Measurements from ENCODE around the gene PHB1. TPM values are rescaled to one million over a fixed set of nuclear protein-coding genes. Genes with fewer than 3 reads are reported as not detected.
"Not testable (repeated sequence)": the region's sequence is repeated elsewhere in the genome, so short reads cannot be mapped to it uniquely, and the experiment has no call there.

The PHB1 gene
- total RNA-seq, 2 experiments from 2014 or later = 441 to 451 TPM

GRCh38 chr17:49402706-49403105 lies 12.0 kb downstream of the PHB1 start:
- no peak overlapping the region for H3K4me3 Mint-ChIP-seq

DNA sequence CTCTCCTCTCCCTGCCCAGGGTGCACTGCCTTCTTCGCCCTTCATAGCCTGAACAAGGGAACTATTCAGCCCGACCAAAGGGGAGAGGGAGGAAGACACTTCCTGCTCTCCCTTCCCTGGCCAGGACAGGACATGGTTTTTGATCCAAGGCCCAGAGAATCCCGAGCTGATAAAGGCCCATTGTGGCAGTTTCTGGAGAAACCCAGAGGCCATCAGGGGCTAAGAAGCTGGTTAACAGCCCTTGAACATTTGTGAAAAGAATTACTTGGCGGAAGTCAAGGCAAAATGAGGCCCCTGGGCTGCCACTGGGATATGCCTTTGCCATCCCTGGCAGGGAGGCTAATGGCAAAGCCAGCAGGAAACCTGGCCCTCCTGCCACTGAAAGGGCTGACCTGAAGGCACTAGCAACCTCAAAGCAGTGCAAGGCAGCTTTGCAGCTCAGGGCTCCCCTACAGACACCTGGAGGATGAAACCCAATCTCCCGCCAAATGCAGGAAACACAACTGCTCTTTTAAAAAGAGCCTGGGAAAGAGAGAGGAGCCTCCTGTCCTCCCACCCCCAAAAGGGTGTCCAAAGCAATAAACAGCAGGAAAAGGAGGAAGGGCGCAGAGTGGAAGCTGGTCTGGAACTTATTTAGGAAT lies 12.6 kb downstream of the PHB1 start:
- no peak overlapping the region for H3K27ac Mint-ChIP-seq
- DNase-seq = no peak

More at GRCh38 chr17:49402706-49403105, 12.0 kb downstream of the PHB1 start:
- DNase-seq = no peak
- Mint-ChIP-seq H3K9me3 (no peaks in the 10 kb centered on the region), H3K27me3 (no peaks in the 10 kb centered on the region), H3K36me3 (peaks cover 33% of the 10 kb centered on the region), H3K4me1 (peaks cover 28% of the 10 kb centered on the region), H3K27ac (no peak overlapping the region)

GRCh38 chr17:49399995-49400394 lies 14.7 kb downstream of the PHB1 start:
- H3K36me3 Mint-ChIP-seq = peaks cover 17% of the 10 kb centered on the region
- peak overlapping the region; percentile 16 for H3K27ac Mint-ChIP-seq
- H3K9me3 Mint-ChIP-seq = no peaks in the 10 kb centered on the region
- H3K4me1 Mint-ChIP-seq = peaks cover 14% of the 10 kb centered on the region
- H3K27me3 Mint-ChIP-seq = no peaks in the 10 kb centered on the region
- H3K4me3 Mint-ChIP-seq = no peak overlapping the region
- no peak for DNase-seq

More for the DNA sequence above, 12.6 kb downstream of the PHB1 start:
- no peaks in the 10 kb centered on the region for H3K9me3 Mint-ChIP-seq
- H3K4me1 Mint-ChIP-seq = peaks cover 27% of the 10 kb centered on the region
- no peaks in the 10 kb centered on the region for H3K27me3 Mint-ChIP-seq
- peaks cover 28% of the 10 kb centered on the region for H3K36me3 Mint-ChIP-seq
- H3K4me3 Mint-ChIP-seq = no peak overlapping the region

- no peak for DNase-seq
- H3K9me3 Mint-ChIP-seq = no peaks in the 10 kb centered on the region
Observed at GRCh38 chr17:49397586-49397985, 17.1 kb downstream of the PHB1 start.

DNA sequence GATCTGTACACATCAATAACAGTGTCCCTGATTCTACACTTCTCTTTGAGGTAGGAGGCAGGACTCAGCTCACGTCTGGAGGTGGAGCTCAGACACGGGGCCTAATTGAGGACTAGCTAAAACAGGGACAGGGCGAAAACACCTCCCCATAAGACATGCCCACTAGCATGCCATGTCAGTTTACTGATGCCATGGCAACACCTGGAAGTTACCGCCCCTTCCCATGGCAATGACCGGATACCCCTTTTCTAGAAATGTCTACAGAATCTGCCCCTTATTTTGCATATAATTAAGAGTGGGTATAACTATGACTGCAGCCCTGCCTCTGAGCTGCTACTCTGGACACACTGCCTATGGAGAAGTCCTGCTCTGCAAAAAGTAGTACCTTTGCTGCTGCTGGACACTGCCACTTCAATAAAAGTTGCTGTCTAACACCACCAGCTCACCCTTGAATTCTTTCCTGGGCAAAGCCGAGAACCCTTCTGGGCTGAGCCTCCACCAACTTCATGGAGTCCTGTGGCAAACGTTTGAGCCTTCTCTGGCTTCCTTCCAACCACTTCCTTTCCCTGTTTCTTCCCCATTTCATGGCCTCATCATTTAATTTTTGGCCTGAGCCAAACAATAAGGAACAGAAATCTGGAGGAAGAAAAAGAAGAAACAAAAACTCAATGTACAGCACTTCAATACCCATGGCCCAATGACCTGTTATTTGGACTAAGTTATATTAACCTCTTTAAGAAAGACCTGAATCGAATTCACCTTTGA lies 21.0 kb downstream of the PHB1 start:
- no peak overlapping the region for H3K4me3 Mint-ChIP-seq
- H3K36me3 Mint-ChIP-seq = peaks cover 6% of the 10 kb centered on the region
- no peaks in the 10 kb centered on the region for H3K27me3 Mint-ChIP-seq
- no peak overlapping the region for H3K27ac Mint-ChIP-seq
- H3K9me3 Mint-ChIP-seq = no peaks in the 10 kb centered on the region
- no peak for DNase-seq
- H3K4me1 Mint-ChIP-seq = peaks cover 37% of the 10 kb centered on the region

More at GRCh38 chr17:49397586-49397985, 17.1 kb downstream of the PHB1 start:
- Mint-ChIP-seq H3K4me3 (no peak overlapping the region), H3K4me1 (peaks cover 10% of the 10 kb centered on the region), H3K36me3 (peaks cover 3% of the 10 kb centered on the region), H3K27me3 (no peaks in the 10 kb centered on the region), H3K27ac (no peak overlapping the region)

GRCh38 chr17:49390548-49391324 lies 23.9 kb downstream of the PHB1 start:
- H3K4me3 Mint-ChIP-seq = no peak overlapping the region
- peaks cover 6% of the 10 kb centered on the region for H3K36me3 Mint-ChIP-seq
- H3K4me1 Mint-ChIP-seq = peaks cover 54% of the 10 kb centered on the region
- H3K27ac Mint-ChIP-seq = peak overlapping the region; percentile 86
- H3K27me3 Mint-ChIP-seq = no peaks in the 10 kb centered on the region
- DNase-seq = no peak
- peaks cover 1% of the 10 kb centered on the region for H3K9me3 Mint-ChIP-seq

DNA sequence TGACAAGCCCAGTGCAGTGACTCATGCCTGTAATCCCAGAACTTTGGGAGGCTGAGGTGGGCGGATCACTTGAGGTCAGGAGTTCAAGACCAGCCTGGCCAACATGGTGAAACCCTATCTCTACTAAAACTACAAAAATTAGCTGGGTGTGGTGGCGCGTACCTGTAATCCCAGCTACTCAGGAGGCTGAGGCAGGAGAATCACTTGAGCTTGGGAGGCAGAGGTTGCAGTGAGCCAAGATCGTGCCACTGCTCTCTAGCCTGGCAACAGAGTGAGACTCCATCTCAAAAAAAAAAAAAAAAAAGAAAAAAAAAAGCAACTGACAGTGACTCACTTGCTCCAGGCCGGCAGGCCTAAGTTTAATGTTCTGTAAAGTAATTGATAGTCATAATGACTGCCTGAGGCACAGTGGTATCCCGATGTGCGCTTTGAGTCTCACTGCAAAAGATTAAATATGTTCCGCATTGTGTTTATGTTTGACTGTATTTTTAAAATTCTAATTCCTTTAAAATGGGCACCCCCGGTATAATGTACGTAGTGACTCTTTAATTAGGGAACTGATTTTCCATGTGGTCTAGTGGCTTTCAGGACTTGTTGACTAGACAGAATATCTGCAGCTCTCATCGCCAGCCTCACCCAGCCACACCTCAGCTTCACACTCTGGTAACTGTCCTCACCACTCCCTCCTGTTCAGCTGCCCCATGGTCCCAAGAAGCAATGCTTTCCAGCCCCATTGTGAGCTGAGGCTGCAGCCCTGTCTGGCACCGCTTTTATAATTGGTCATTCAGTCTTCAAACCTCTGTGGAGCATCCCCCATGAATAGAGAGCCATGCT lies 25.0 kb downstream of the PHB1 start:
- Mint-ChIP-seq H3K4me1 (peaks cover 51% of the 10 kb centered on the region), H3K27ac (peak overlapping the region; percentile 91)
- H3K27me3 Mint-ChIP-seq, H3K9me3 Mint-ChIP-seq, H3K4me3 Mint-ChIP-seq, H3K36me3 Mint-ChIP-seq: not testable (repeated sequence)
- peak; percentile 22 for DNase-seq

DNA sequence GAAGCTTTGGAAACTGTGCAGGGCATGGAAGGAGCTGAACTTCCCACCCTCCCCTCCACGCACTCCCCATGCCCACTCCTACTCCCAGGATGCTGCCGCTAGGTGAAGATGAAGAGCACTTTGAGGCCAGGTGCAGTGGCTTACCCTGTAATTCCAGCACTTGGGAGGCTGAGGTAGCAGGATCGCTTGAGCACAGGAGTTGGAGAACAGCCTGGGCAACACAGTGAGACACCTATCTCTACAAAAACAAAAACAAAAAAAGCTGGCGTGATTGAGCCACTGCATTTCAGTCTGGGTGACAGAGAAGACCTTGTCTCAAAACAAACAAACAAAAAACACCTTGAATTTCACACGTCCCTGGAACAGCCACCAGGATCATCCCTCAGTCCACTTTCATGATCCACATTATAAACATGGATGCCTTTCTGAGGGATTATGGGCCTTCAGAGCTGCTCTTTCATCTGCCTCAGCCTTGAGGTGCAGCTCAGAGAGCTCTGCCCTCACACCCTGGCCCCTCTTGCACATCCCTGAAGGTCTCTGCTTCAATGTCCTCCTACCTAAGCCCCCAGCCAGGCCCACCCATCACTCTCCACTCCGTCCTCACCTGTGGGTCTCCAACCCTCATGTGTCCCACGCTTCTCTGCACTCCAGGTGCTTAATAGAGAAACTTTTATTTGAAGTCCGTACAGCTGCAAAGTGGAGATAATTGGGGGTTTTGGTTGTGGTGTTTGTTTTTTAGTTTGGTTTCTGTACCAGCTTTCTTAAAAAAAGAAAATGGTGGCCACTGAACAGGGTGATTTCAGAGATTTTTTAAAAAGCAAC lies 25.8 kb downstream of the PHB1 start:
- no peak for DNase-seq
- Mint-ChIP-seq H3K4me1 (peaks cover 47% of the 10 kb centered on the region), H3K27ac (peak overlapping the region; percentile 91), H3K27me3 (no peaks in the 10 kb centered on the region), H3K4me3 (peak overlapping the region; percentile 68), H3K9me3 (peaks cover 1% of the 10 kb centered on the region), H3K36me3 (peaks cover 6% of the 10 kb centered on the region)

DNA sequence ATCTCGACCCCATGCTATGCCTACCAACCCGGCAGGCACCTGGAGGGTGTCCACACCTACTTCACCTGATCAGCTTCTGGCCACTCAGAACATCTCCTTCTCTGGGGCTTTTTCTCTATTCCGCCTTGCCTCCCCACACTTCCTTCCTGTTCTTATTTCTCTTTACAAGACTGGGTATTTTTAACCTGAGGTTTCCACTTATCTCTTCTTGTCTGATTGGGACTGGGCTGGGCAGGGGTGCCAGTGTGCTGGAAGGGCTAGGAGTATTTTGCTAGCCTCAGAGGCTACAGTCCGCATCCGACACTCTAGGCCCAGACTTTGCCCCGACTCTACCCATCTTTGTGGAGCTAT lies 26.4 kb downstream of the PHB1 start:
- Mint-ChIP-seq H3K4me1 (peaks cover 44% of the 10 kb centered on the region), H3K27me3 (no peaks in the 10 kb centered on the region), H3K27ac (peak overlapping the region; percentile 91), H3K9me3 (peaks cover 1% of the 10 kb centered on the region), H3K4me3 (peak overlapping the region; percentile 68), H3K36me3 (peaks cover 6% of the 10 kb centered on the region)
- no peak for DNase-seq

- DNase-seq = no peak
- peaks cover 1% of the 10 kb centered on the region for H3K9me3 Mint-ChIP-seq
- peak overlapping the region; percentile 91 for H3K27ac Mint-ChIP-seq
- peak overlapping the region; percentile 68 for H3K4me3 Mint-ChIP-seq
- no peaks in the 10 kb centered on the region for H3K27me3 Mint-ChIP-seq
- peaks cover 6% of the 10 kb centered on the region for H3K36me3 Mint-ChIP-seq
- H3K4me1 Mint-ChIP-seq = peaks cover 44% of the 10 kb centered on the region
Observed at GRCh38 chr17:49387498-49388289, 27.0 kb downstream of the PHB1 start.

DNA sequence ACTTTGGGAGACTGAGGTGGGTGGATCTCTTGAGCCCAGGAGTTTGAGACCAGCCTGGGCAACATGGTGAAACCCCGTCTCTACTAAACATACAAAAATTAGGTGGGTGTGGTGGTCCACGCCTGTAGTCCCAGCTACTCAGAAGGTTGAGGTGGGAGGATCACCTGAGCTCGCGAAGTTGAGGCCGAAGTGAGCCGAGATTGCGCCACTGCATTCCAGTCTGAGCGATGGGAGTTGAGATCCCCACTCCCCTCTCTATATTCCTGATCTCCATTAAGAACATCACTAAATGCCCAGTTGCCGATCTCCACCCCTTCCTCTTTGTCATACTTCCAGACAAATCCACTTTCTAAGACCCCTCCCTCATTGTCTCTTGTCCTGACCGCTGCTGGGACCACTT lies 28.3 kb downstream of the PHB1 start:
- Mint-ChIP-seq H3K27me3 (no peaks in the 10 kb centered on the region), H3K4me1 (peaks cover 42% of the 10 kb centered on the region), H3K9me3 (peaks cover 1% of the 10 kb centered on the region), H3K4me3 (no peak overlapping the region), H3K27ac (no peak overlapping the region), H3K36me3 (peaks cover 6% of the 10 kb centered on the region)
- no peak for DNase-seq

DNA sequence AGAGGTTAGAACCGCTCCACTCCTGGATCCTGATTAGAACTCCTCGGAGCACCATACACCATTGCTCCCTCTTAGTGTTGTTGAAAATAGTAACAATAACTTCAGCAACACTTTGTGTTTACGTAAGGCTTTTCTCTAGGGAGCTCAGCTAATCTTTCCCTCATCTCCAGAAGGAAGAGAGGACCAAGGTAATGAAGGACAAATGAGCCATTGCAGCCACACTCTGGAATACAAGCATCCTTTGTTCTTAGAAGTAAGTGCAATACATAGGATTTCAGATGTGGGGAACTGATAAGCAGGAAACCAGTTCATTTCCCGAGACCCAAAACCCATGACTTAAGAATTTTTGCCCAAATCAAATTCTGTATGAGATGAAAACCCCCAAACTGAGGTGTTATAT lies 29.7 kb downstream of the PHB1 start:
- peaks cover 1% of the 10 kb centered on the region for H3K9me3 Mint-ChIP-seq
- no peak for DNase-seq
- no peak overlapping the region for H3K4me3 Mint-ChIP-seq
- no peak overlapping the region for H3K27ac Mint-ChIP-seq
- peaks cover 6% of the 10 kb centered on the region for H3K36me3 Mint-ChIP-seq
- H3K27me3 Mint-ChIP-seq = no peaks in the 10 kb centered on the region
- H3K4me1 Mint-ChIP-seq = peaks cover 30% of the 10 kb centered on the region

GRCh38 chr17:49383060-49383459 lies 31.6 kb downstream of the PHB1 start:
- Mint-ChIP-seq H3K4me1 (peaks cover 12% of the 10 kb centered on the region), H3K27me3 (no peaks in the 10 kb centered on the region), H3K9me3 (no peaks in the 10 kb centered on the region), H3K36me3 (peaks cover 2% of the 10 kb centered on the region), H3K27ac (no peak overlapping the region), H3K4me3 (no peak overlapping the region)
- no peak for DNase-seq

Data from activated naive CD8-positive, alpha-beta T cell treated with anti-CD3 and anti-CD28 coated beads for 36 hours (primary cell).